Transverse colon (tissue), 4 donors: Measurements from ENCODE around the gene DNAJB4. TPM values are rescaled to one million over a fixed set of nuclear protein-coding genes. Genes with fewer than 3 reads are reported as not detected.
A peak's percentile ranks its signal among the peaks of the same experiment; 100 is the strongest.

Source experiments
- DNase-seq: peaks from one replicate; pipeline ENCODE4 v3.0.0-alpha.2; 2019
- H3K27ac ChIP-seq, 4 donors: fragments of 200-600 bp; sonication (generic); 2 replicates each; pipeline ENCODE4 v1.5.1; 2016 to 2018; ENCODE audit warnings: inconsistent platforms in 4 of 4
- H3K27me3 ChIP-seq: fragments of 200-600 bp; sonication (generic); 2 replicates; pipeline ENCODE4 v1.5.1; 2017; ENCODE audit warnings: inconsistent platforms
- H3K36me3 ChIP-seq, 4 donors: fragments of 200-600 bp; sonication (generic); 2 replicates each; pipeline ENCODE4 v1.5.1; 2017 to 2019; ENCODE audit warnings: inconsistent platforms in 4 of 4
- H3K4me1 ChIP-seq, 4 donors: fragments of 200-600 bp; sonication (generic); 2 replicates each; pipeline ENCODE4 v1.5.1; 2017 to 2020; ENCODE audit warnings: inconsistent platforms in 4 of 4
- H3K4me3 ChIP-seq, 4 donors: fragments of 200-600 bp; sonication (generic); 1 replicate in 1 of 4; 2 replicates in 3 of 4; pipeline versions ENCODE4 v1.5.1 to v1.6.1; 2017 to 2019; ENCODE audit warnings: inconsistent platforms in 4 of 4
- H3K9me3 ChIP-seq, 2 donors: fragments of 200-600 bp; sonication (generic); 2 replicates each; pipeline ENCODE4 v1.5.1; 2017 to 2019; ENCODE audit warnings: inconsistent platforms in 2 of 2
- CTCF ChIP-seq, 5 experiments: fragments of 200-600 bp in 3 of 5; fragments of 450-650 bp in 2 of 5; sonication (generic) in 3 of 5; IDR thresholded peaks; 1 replicate in 2 of 5; 2 replicates in 3 of 5; pipeline ENCODE4 v1.5.1; 2016 to 2017; ENCODE audit warnings: antibody characterized with exemption in 5 of 5, inconsistent platforms in 3 of 5, mild to moderate bottlenecking in 2 of 5, moderate library complexity in 1 of 5
- EP300 ChIP-seq: sonication (generic); formaldehyde crosslinking; IDR thresholded peaks from one replicate; pipeline ENCODE4 v1.6.1; 2017; ENCODE audit warnings: antibody characterized with exemption, low read depth
- POLR2A ChIP-seq: fragments of 450-650 bp; IDR thresholded peaks from one replicate; pipeline ENCODE4 v1.6.1; 2016; ENCODE audit warnings: antibody characterized with exemption, mild to moderate bottlenecking, moderate library complexity
- POLR2AphosphoS5 ChIP-seq, 3 donors: sonication (generic); formaldehyde crosslinking; IDR thresholded peaks; one replicate each; pipeline ENCODE4 v1.6.1; 2016; ENCODE audit warnings: antibody characterized with exemption in 3 of 3
- WGBS, 2 donors: methylation state at CpG; one replicate each; pipeline ENCODE4 v1.1.5; 2018; ENCODE audit warnings: low coverage in 1 of 2; 5-methylcytosine and 5-hydroxymethylcytosine counted together
- in situ Hi-C, 4 donors: fragments of 200-750 bp; cut with MboI; loops; one replicate each; pipeline versions ENCODE4 v1.15.0 to v1.15.1; 2017; ENCODE audit warnings: low sequenced_read_pairs in 3 of 4, low pct_ligation_motif_present in 1 of 4, low pct_unique_long_range_greater_than_20kb in 1 of 4
- intact Hi-C: fragments of 100-400 bp; cut with DNase I; formaldehyde crosslinking; loops from one replicate; pipeline ENCODE4 v1.15.1; 2023; ENCODE audit warnings: low total_unique reads
- total RNA-seq, 4 donors: library from RNA; depleted of rRNA; stranded (reverse); fragments of >200 nt; gene quantifications; one replicate each; pipeline ENCODE4 v1.1.0, GENCODE V29; 2016

Gene DNAJB4
- total RNA-seq: 10 to 100 TPM in 2 of 4 donors, 1 to 10 TPM in 2; 4.0 to 30.2 (median 16.9) TPM

- Histone ChIP-seq H3K4me1 (peaks cover 5 to 54% (median 30%) of the 10 kb centered on the region in 4 donors), H3K4me3 (peak within 1 kb of the TSS; percentile 10 to 59 (median 52)), H3K9me3 (no peaks in the 10 kb centered on the region), H3K36me3 (no peaks in the 10 kb centered on the region), H3K27ac (peak within 1 kb of the TSS; percentile 86 to 94 (median 92)), H3K27me3 (no peaks in the 10 kb centered on the region)
- peak; percentile 98 for TF ChIP-seq POLR2A
- TF ChIP-seq POLR2AphosphoS5 (IDR thresholded peaks at IDR 0.05): peak; percentile 95 to 99 (median 97)
- TF ChIP-seq CTCF (IDR thresholded peaks at IDR 0.05): no peak
- intact Hi-C loops (no loop called here), in situ Hi-C loops (no loop called here)
- peak; percentile 83 for DNase-seq
- 1% methylated on average over 12 of the region's 12 CpGs for WGBS, 2 donors
These were observed at the start of gene DNAJB4 for GRCh38 chr1:78004719-78005447. TSS of gene DNAJB4 (plus strand) at chr1:78004939. CDS start at chr1:78005111, 172 bp downstream.

GRCh38 chr1:77955709-77956108, 49.0 kb upstream of the DNAJB4 start:
- no peak for DNase-seq
- TF ChIP-seq POLR2AphosphoS5 (IDR thresholded peaks at IDR 0.05) (no peak), CTCF (IDR thresholded peaks at IDR 0.05) (no peak), POLR2A (no peak), EP300 (no peak)
- Histone ChIP-seq H3K4me3 (no peak overlapping the region), H3K36me3 (peaks cover 0 to 91% (median 38%) of the 10 kb centered on the region in 4 donors), H3K4me1 (no peaks in the 10 kb centered on the region), H3K27me3 (no peaks in the 10 kb centered on the region), H3K9me3 (no peaks in the 10 kb centered on the region), H3K27ac (no peak overlapping the region)
- 77 to 79% methylated on average over 3 of the region's 3 CpGs for WGBS, 2 donors
- in situ Hi-C loops: loop anchor here in 3 of 4 donors (10.0 to 25.0 kb wide), 3 partner anchors 157 to 243 kb away; no protein-coding TSS in a partner anchor
- intact Hi-C loops: no loop called here

- no peak overlapping the region for H3K4me3 ChIP-seq
- DNase-seq: no peak
- intact Hi-C loops: no loop called here
- H3K36me3 ChIP-seq: peaks cover 0 to 95% (median 39%) of the 10 kb centered on the region in 4 donors
- no peaks in the 10 kb centered on the region for H3K27me3 ChIP-seq
- no peak overlapping the region for H3K27ac ChIP-seq
- WGBS, 2 donors: 92 to 93% methylated on average over 2 to 3 of the region's 3 CpGs
- H3K9me3 ChIP-seq: no peaks in the 10 kb centered on the region
- H3K4me1 ChIP-seq: no peaks in the 10 kb centered on the region
- TF ChIP-seq EP300: no peak
- TF ChIP-seq POLR2AphosphoS5 (IDR thresholded peaks at IDR 0.05): no peak
- no peak for TF ChIP-seq POLR2A
- no peak for TF ChIP-seq CTCF (IDR thresholded peaks at IDR 0.05)
- in situ Hi-C loops: loop anchor here in 3 of 4 donors (10.0 to 25.0 kb wide), 3 partner anchors 156 to 244 kb away; no protein-coding TSS in a partner anchor
These were observed 48.3 kb upstream of the DNAJB4 start for GRCh38 chr1:77956464-77956863.

GRCh38 chr1:77958391-77958790, 46.3 kb upstream of the DNAJB4 start:
- in situ Hi-C loops (loop anchor here in 3 of 4 donors (10.0 to 25.0 kb wide), 3 partner anchors 154 to 246 kb away; no protein-coding TSS in a partner anchor), intact Hi-C loops (no loop called here)
- H3K4me1 ChIP-seq: no peaks in the 10 kb centered on the region
- H3K9me3 ChIP-seq: no peaks in the 10 kb centered on the region
- no peak overlapping the region for H3K4me3 ChIP-seq
- no peak for DNase-seq
- TF ChIP-seq POLR2A (no peak), CTCF (IDR thresholded peaks at IDR 0.05) (no peak), EP300 (no peak), POLR2AphosphoS5 (IDR thresholded peaks at IDR 0.05) (no peak)
- no peaks in the 10 kb centered on the region for H3K27me3 ChIP-seq
- H3K27ac ChIP-seq: no peak overlapping the region
- H3K36me3 ChIP-seq: peaks cover 0 to 96% (median 42%) of the 10 kb centered on the region in 4 donors
